Neural progenitor cell (in vitro differentiated cells): ENCODE results near the gene IWS1.

ENCODE experiments used
- CTCF ChIP-seq: fragments of 200-600 bp; sonication (generic); IDR thresholded peaks from 2 replicates; pipeline ENCODE4 v1.5.1; 2017; ENCODE audit warnings: antibody characterized with exemption, mild to moderate bottlenecking
- EZH2 ChIP-seq: fragments of 200-600 bp; sonication (generic); IDR thresholded peaks from 2 replicates; pipeline ENCODE4 v1.6.1; 2017; ENCODE audit warnings: antibody characterized with exemption, mild to moderate bottlenecking, moderate library complexity
- EZH2phosphoT487 ChIP-seq: fragments of 200-600 bp; sonication (generic); IDR thresholded peaks from 2 replicates; pipeline ENCODE4 v1.6.1; 2017; ENCODE audit warnings: antibody characterized with exemption

GRCh38 chr2:127508631-127509034 is 17.7 kb downstream of the IWS1 start:
- TF ChIP-seq CTCF = no peak
- TF ChIP-seq EZH2 = no peak
- no peak for TF ChIP-seq EZH2phosphoT487
